ENCODE data around the gene CCNF.
"Not testable (repeated sequence)": the region's sequence is repeated elsewhere in the genome, so short reads cannot be mapped to it uniquely, and the experiment has no call there.

Gene CCNF

DNA sequence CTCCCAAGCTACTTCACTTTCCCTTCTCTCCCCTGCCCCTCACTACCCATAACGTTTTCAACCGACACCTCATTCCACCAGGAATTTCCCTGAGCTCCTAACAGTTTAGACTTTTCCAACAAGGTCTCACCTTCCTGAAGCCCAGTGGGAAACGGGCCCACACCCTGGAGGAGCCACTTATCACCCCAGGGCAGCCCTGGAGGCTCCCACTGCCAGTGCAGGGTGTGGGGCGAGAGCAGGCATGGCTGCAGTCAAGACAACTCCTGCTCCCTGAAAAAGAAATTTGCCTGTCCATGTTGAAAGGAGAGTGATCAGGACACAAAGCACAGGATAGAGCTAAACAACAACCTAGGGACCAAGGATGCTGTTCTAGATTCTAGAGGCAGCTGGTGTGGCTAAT lies 1.7 kb upstream of the CCNF start:
- DNase-seq (ENCODE audit: low read depth, low spot score), result no peak

DNA sequence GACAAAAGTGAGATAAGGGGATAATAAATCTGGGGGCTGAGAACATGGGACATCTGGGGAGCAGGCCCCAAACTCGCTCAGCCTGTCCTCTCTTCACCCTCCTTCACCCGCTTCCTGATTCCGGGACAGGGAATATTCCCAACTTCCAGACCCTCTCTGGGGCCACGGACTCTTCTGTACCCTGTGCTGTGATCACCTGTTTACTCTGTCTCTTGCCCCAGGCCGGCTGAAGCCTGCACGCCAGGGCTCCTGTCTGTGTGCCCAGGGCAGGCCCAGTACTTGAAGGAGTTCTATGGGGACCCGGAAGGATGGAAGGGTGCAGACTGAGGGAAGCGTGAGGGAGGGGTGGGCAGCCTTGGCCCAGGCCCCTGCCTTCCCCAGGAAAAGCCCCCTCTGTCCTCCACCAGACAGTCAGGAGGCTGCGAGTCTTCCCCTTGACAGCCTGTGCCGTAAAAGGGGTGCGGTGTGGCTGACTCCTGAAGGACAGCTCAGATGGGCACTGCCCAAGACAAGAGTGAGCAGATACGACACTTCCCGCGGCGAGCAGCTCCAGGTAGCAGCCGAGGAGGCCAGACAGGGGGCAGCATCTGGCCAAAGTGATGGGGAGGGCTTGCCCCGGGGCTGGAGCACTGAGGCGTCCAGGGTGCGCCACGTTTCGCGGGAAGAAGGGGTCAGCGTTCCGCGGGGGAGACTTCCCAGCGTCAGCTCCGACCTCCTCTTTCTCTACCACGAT lies 1.0 kb upstream of the CCNF start:
- no peak for DNase-seq (ENCODE audit: low read depth, low spot score)

DNA sequence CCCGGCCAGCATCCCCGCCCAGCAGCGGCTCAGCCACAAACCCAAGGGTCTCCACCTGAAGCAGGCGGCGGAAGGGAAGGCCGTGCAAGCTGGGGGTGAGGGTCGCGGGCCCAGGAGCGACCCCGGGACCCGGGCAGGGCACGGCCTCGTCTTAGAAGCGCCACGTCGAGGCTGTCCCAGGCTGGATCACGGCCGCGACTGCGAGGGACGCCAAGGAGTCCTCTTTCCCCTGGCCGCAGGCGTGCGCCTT lies 538 bp upstream of the CCNF start:
- no peak for DNase-seq (ENCODE audit: low read depth, low spot score)

DNA sequence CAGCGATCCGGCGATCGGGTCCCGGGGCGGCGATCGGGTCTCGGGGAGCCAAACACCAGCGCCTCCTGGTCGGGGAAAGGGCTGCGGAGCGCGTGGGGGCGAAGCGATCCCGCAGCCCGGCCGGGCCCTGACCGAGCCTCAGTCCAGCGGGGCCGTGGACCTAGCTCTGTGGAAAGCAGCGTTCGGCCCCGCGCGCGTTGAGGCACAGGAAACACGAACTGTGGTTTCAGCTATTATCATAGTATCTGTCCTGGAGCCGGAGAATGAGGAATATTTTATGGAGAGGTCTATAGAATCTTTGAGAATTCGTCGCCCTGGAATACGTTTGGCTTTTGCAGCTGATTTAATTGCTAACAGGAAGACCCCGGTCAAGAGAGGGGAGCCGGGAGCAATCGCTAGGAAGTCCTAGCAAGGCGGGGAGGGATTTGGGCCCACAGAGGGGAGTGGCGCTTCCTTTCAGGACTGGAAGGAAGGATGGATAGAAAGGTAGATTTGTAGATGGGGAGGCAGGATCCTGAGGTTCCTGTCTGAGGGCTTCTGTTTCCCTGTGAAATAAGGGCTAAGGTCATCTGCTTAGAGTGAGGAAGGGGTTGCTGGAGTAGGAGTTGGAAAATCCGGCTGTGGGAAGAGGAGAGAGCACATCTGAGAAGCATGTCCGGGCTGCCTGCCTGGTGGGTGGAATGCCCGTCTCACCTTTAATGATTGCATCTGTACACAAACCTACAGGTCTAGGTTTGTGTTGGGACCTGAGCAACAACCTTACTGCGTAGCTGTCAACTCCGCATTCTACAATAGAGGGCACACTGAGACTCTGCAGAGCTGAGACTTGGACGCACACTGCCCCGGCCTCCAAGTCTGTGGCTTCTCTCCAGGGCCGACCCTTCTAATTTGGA lies 770 bp downstream of the CCNF start:
- no peak for DNase-seq (ENCODE audit: low read depth, low spot score)

DNA sequence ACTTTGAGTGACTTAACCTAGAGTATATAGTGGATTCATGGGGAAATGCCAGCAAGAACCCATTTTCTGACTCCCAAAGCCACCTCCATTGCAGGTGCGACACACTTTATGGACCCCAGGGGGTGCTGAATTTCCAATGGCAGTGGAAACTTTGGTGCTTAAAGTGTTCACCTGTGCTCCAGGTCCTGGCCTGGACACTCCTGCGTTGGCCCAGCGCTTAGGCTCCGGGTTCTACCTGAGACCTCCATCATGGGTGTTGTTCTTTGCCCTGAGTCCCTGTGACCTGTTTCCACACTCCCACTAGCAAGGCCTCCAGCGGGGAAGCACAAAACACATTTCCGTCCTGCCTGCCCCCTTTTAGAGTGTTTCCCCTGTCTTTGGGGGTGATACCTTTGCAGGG lies 3.0 kb downstream of the CCNF start:
- DNase-seq (ENCODE audit: low read depth, low spot score), result no peak

DNA sequence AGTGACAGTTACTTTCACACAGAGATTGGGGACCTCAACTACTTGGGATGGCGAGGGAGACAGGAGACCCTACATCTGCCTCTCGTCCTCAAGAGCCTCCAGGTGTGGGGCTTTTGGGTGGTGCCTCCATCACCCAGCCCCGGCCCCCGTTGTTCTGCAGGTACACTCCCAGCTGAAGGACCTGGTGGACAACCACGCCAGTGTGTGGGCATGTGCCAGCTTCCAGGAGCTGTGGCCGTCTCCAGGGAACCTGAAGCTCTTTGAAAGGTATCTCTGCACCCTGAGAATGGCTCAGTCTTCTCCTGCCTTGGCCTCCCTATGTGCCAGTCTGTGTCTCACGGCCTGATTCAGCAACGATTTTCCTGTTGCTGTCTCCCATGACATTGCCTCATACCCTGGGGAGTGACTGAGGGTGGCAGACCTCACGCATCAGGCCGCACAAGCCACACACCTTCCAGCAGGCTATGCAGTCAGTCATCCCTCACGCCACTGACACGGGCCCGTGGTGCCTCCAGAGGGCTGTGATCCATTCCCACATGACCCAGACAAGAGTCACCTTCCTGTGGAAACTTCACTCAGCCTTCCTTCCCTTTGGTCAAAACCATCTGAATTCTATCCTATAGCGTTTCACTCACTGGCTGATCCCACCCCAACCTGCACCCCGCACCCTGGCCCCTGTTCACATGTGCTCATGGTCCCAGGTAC lies 3.7 kb downstream of the CCNF start:
- no peak for DNase-seq (ENCODE audit: low read depth, low spot score)

DNA sequence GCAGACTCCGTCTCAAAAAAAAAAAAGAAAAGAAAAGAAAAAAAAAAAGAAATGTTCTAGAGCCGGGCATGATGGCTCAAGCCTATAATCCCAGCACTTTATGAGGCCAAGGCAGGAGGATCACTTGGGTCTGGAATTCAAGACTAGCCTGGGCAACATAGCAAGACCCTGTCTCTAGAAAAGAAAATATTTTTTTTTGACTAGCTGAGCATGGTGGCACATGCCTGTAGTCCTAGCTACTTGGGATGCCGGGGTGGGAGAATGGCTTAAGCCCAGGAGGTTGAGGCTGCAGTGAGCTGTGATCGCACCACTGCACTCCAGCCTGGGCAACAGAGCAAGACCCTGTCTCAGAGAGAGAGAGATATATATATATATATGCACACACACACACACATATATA lies 6.0 kb downstream of the CCNF start:
- DNase-seq (ENCODE audit: low read depth, low spot score), result not testable (repeated sequence)

DNA sequence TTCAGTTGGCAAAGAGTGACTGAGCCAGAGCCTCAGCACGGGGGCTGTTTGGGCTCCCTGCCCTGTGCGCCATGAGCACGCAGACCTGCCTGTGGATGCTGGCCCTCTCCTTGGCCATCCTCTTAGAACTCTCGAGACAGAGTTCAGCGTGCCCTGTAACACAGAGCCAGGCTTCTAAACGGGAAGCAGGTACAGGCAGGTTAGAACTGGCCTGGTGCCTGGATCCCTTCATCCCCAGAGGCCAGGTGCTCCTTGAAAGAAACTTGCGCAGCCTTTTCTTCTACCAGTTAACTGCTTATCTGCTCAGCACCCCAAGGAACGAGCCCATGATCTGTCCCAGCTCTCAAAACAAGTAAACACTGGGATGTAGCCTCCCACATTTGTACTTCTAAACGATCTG lies 6.9 kb downstream of the CCNF start:
- DNase-seq (ENCODE audit: low read depth, low spot score), result no peak

DNA sequence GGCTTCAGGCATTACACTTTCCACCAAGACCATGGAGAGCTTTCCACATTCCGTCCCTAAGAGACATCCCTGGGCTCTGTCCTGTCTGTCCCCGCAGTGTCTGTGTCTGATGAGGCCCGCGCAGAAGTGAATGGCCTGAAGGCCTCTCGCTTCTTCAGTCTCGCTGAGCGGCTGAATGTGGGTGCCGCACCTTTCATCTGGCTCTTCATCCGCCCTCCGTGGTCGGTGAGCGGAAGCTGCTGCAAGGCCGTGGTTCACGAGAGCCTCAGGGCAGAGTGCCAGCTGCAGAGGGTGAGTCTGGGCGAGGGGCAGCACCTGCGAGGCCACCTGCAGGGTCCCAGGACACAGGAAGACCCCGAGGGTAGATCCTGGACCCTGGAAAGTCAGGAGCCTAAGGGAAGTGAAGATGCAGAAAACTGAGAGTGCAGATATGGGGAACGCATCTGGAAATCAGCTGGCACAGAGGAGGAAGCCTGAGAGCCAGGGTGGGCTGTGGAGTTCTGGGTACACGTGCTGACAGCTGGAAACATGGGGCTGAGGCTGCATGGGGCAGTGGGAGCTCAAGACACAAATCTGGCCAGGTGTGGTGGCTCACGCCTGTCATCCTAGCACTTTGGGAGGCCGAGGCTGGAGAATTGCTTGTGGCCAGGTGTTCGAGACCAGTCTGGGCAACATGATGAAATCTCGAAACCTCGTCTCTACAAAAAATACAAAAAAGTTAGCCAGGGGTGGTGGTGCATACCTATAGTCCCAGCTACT lies 8.0 kb downstream of the CCNF start:
- DNase-seq (ENCODE audit: low read depth, low spot score), result no peak

DNA sequence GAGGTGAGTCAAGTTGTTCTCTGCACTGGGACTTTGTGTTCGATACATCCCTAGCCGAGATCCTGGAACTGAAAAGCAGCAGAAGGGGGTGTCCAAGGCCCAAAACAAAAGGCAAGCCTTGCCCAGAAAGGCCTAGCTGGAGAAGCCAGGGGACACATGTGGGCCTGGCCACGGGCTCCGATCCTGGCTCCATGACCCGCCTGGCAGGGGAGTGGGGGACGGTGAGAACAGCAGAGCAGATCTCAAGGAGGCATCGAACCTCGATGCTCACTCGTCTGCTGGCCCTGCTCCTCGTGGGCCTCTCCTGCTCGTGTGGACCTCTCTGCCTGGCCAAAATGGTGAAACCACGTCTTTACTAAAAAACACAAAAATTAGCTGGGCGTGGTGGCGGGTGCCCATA lies 8.9 kb downstream of the CCNF start:
- DNase-seq (ENCODE audit: low read depth, low spot score), result no peak

DNA sequence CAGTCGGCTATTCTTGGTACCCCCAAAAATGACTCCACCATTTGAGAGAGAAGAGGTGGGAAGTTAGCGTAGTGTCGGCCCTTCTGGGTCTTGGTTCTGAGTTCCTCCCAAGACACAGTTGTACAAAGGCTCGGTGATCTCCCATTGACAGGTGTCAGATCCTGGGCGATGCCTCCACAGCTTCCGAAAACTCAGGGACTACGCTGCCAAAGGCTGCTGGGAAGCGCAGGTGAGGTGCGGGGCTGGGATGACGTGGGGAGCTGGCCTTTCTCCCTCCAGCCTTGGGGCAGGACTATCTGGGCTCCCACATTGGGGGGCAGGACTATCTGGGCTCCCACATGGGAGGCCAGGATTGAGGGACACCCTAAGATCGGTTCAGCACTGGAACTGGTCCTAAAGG lies 10.4 kb downstream of the CCNF start:
- no peak for DNase-seq (ENCODE audit: low read depth, low spot score)

DNA sequence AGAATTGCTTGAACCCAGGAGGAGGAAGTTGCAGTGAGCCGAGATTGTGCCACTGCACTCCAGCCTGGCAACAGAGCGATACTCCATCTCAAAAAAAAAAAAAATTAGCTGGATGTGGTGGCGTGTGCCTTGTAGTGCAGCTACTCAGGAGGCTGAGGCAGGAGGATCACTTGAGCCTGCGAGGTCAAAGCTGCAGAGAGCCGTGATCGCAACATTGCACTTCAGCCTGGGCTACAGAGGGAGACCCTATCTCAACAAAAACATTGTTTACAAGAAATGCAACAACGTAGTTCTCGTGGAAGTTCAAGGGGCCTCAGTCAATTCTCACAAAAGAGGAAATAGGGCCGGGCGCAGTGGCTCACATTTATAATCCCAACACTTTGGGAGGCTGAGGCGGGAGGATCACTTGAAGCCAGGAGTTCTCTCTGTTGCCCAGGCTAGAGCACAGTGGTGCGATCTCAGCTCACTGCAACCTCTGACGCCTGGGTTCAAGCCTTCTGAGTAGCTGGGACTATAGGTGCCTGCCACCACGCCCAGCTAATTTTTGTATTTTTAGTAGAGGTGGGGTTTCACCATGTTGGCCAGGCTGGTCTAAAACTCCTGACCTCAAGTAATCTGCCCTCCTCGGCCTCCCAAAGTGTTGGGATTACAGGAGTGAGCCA lies 12.0 kb downstream of the CCNF start:
- not testable (repeated sequence) for DNase-seq (ENCODE audit: low read depth, low spot score)

DNA sequence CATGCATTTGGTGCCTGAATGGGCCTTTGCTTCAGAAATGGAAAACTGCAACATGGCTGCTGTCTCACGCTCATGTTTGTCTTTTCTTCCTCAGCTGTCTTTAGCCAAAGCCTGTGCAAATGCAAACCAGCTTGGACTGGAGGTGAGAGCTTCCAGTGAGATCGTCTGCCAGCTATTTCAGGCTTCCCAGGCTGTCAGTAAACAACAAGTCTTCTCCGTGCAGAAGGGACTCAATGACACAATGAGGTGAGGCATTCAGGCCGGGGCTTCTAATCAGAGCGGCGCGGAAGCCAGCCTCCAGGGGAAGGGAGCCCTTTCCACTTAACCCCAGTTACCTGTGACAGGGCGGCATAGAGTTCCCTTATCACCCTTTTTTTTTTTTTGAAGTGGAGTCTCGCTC lies 14.3 kb downstream of the CCNF start:
- no peak for DNase-seq (ENCODE audit: low read depth, low spot score)

DNA sequence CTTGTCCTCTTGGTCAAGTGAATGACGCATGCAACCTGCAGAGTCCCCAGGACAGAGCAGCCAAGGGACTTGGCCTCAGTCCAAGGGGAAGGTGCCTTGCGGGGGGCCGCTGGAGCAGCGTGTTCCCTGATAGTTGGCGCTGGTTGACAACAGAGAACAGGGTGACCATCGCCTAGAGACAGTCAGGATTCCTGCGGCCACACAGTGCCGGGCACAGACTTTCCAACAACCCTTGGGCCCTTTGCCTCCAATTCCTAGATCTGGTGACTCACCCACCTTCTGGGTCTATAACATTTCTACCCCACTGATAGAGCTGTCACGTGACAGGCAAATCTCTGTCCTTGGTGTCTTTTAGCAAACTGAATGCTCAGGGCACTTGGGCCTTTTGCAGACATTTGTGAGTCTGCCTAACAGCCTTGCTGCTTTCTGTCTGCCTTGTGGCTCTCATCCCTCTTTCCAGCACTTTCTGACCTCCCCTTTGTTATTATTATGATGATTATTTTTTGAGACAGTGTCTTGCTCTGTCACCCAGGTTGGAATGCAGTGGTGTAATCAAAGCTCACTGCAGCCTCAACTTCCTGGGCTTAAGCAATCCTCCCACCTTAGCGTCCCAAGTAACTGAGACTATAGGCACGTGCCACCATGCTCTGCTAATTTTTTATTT lies 18.8 kb downstream of the CCNF start:
- no peak for DNase-seq (ENCODE audit: low read depth, low spot score)

DNA sequence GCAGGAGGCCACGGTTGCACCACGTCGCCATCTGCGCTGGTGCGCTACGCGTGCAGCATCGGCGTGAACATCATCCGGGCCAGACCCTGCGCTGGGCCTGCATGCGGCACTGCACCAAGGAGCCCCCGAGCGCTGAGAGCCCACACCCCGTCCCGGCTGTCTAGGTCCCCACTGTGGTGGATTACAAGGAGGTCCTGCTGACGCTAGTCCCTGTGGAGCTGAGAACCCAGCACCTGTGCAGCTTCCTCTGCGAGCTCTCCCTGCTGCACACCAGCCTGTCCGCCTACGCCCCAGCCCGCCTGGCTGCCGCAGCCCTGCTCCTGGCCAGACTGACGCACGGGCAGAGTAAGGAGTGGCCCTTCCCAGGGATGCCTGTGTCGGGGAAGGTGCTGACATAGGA lies 19.9 kb downstream of the CCNF start:
- no peak for DNase-seq (ENCODE audit: low read depth, low spot score)

DNA sequence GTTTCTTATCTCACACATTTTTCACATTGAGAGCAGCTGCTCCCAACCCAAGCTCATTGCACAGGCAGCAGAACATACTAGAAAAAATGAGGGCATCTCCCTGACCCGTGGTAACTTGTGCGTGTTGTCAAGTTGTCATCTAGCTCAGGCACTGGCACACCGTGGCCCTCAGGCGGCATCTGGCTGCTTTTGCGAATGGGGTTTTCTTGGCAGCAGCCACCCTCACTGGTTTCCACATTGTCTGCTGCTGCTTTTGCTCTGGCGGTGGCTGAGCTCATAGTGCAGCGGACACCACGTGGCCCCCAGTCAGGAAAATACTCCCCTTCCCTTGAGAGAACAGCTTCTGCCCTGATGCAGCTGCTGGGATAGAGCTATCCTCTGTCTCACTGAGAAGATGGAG lies 21.3 kb downstream of the CCNF start:
- no peak for DNase-seq (ENCODE audit: low read depth, low spot score)

DNA sequence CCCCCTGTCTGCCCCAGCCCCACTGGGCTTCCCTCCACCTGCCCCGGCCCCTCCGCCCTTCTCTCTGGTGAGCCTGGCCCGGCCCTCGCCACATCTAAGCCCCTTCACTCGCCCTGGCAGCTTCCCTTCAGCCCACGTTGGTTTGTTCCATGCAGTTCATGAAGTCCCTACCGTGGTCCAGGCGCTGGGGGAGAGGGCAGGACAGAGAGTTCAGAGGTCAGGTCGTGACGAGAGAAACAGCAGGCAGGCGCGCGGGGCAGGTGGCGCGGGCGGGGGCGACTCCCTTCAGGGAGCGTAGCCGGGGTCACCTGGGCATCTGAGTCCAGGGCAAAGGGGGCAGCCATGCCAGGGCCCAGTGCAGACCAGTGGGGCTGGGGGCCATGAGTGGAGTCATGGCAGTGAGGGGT lies 21.7 kb downstream of the CCNF start:
- no peak for DNase-seq (ENCODE audit: low read depth, low spot score)

DNA sequence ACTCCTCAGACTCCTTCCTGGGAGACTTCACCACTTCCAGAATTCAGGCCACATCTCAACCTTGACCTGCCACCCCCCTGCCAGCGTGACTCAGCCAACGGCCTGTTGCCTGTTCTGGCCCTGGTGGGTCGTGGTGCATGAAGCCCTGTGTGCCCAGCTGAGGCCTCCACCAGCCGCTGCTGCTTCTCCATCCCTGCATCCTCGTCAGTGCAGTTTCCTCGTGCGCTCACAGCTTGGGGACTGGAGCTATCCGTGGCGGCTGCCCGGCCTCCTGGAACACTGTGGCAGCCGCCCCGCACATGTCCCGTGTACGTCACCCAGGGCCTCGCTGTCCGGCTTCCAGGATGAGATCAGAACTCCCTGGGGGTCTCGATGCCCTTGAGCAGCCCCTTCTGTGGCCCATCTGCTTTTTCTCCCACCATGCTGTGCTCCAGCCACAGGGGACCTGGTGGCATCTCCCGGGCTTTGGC lies 22.6 kb downstream of the CCNF start:
- no peak for DNase-seq (ENCODE audit: low read depth, low spot score)

DNA sequence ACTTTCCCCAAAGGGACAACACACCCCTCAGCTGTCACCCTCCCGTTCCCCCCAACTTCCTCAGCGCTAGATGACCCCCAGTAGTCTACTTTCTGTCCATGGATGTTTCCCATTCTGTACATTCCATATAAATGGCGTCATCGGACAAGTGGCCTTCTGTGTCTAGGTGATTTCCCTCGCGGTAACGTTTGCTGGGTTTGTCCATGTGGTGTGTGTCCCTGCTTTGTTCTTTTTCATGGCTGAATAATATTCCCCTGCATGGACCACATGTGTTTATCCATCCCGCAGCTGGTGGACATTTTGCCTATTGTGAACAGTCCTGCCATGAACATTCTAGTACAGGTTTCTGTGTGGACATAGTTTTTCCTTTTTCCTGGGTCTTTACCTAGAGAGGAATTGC lies 23.4 kb downstream of the CCNF start:
- DNase-seq (ENCODE audit: low read depth, low spot score), result no peak

DNA sequence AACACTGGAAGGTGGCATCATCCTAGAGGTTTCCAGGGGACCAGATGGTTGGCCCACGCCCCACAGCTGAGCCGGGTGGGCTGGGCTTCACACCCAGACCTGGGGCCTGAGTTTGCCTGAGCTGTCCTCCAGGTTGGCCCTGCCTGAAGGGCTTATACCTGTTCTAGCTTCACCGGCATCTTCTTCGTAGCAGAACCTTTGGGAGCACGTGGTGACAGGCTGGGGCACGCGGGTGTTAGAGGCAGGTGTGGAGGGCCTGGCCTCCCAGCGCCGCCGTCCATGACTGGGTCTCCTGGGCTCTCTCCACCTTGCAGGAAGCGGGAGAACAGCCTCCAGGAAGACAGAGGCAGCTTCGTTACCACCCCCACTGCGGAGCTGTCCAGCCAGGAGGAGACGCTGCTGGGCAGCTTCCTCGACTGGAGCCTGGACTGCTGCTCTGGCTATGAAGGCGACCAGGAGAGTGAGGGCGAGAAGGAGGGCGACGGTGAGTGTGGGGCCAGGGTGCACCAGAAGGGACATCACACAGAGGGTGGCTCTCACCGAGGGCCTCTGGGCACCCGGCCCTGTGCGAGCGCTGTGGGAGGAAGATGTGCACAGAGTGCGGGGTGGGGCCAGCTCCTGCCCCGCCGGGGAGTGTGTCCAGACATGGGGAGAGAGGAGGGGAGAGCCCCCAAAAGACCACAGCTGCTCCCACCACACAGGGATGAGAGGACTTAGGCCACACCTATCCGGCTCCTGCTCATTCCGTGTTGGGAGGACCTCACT lies 26.0 kb downstream of the CCNF start:
- no peak for DNase-seq (ENCODE audit: low read depth, low spot score)
